Endothelial cell (in vitro differentiated cells): ENCODE results near the gene CFL2. TPM values are rescaled to one million over a fixed set of nuclear protein-coding genes. Genes with fewer than 3 reads are reported as not detected.
"Not testable (repeated sequence)": the region's sequence is repeated elsewhere in the genome, so short reads cannot be mapped to it uniquely, and the experiment has no call there.

Experiments
- DNase-seq: peaks from one replicate; pipeline ENCODE4 v3.0.0; 2021; ENCODE audit warnings: low spot score
- H3K27ac Mint-ChIP-seq: one replicate; pipeline ENCODE4 v1.8.0; 2021; ENCODE audit warnings: mixed read lengths, inconsistent platforms; ENCODE audit not compliant: unreplicated experiment
- H3K27me3 Mint-ChIP-seq: one replicate; pipeline ENCODE4 v1.8.0; 2021; ENCODE audit warnings: mild to moderate bottlenecking, moderate library complexity, mixed read lengths, inconsistent platforms; ENCODE audit not compliant: unreplicated experiment
- H3K36me3 Mint-ChIP-seq: one replicate; pipeline ENCODE4 v1.8.0; 2021; ENCODE audit warnings: mild to moderate bottlenecking, low read depth, mixed read lengths, inconsistent platforms; ENCODE audit not compliant: unreplicated experiment
- H3K4me1 Mint-ChIP-seq: one replicate; pipeline ENCODE4 v1.8.0; 2021; ENCODE audit warnings: mild to moderate bottlenecking, mixed read lengths, inconsistent platforms; ENCODE audit not compliant: unreplicated experiment
- H3K4me3 Mint-ChIP-seq: one replicate; pipeline ENCODE4 v1.8.0; 2021; ENCODE audit warnings: mild to moderate bottlenecking, mixed read lengths, inconsistent platforms; ENCODE audit not compliant: unreplicated experiment
- H3K9me3 Mint-ChIP-seq: one replicate; pipeline ENCODE4 v1.8.0; 2021; ENCODE audit warnings: mixed read lengths, inconsistent platforms; ENCODE audit not compliant: unreplicated experiment
- total RNA-seq: library from RNA; stranded (reverse); fragmentation: NEBNext Ultra II Directional; extraction: Animal tissue kit (Norgen Biotek cat#: 25700); gene quantifications from one replicate; pipeline ENCODE4 v1.2.1, GENCODE V29; 2021; ENCODE audit not compliant: unreplicated experiment
- TF ChIP-seq, protein P1 (sequence below): fragments of 200-600 bp; sonication (generic); IDR thresholded peaks from one replicate; pipeline ENCODE4 v1.5.0; 2021; ENCODE audit warnings: antibody characterized with exemption; ENCODE audit not compliant: unreplicated experiment

The CFL2 gene
- total RNA-seq, 1 donor from 2014 or later: 27.8 TPM

DNA sequence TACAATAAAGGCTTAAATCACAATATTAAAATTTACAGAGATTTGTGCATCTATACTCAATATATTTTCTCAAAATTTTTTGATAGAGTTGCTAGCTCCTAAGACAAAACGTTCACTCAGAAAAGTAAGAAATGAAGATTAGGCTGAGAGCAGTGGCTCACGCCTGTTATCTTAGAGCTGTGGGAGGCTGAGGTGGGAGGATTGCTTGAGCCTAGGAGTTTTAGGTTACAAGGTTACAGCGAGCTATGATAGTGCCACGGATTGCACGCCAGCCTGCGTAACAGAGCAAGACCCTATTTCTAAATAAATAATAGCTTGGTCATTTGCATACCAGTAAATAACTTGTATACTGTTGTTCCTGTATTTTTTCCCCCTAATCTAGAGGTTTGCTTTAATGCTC is 35.0 kb upstream of the CFL2 start:
- peaks cover 1% of the 10 kb centered on the region for H3K27me3 Mint-ChIP-seq
- DNase-seq: no peak
- H3K27ac Mint-ChIP-seq: no peak overlapping the region
- no peaks in the 10 kb centered on the region for H3K36me3 Mint-ChIP-seq
- TF ChIP-seq, protein P1, sequence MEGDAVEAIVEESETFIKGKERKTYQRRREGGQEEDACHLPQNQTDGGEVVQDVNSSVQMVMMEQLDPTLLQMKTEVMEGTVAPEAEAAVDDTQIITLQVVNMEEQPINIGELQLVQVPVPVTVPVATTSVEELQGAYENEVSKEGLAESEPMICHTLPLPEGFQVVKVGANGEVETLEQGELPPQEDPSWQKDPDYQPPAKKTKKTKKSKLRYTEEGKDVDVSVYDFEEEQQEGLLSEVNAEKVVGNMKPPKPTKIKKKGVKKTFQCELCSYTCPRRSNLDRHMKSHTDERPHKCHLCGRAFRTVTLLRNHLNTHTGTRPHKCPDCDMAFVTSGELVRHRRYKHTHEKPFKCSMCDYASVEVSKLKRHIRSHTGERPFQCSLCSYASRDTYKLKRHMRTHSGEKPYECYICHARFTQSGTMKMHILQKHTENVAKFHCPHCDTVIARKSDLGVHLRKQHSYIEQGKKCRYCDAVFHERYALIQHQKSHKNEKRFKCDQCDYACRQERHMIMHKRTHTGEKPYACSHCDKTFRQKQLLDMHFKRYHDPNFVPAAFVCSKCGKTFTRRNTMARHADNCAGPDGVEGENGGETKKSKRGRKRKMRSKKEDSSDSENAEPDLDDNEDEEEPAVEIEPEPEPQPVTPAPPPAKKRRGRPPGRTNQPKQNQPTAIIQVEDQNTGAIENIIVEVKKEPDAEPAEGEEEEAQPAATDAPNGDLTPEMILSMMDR: no peak
- no peaks in the 10 kb centered on the region for H3K9me3 Mint-ChIP-seq
- H3K4me3 Mint-ChIP-seq: no peak overlapping the region
- no peaks in the 10 kb centered on the region for H3K4me1 Mint-ChIP-seq

DNA sequence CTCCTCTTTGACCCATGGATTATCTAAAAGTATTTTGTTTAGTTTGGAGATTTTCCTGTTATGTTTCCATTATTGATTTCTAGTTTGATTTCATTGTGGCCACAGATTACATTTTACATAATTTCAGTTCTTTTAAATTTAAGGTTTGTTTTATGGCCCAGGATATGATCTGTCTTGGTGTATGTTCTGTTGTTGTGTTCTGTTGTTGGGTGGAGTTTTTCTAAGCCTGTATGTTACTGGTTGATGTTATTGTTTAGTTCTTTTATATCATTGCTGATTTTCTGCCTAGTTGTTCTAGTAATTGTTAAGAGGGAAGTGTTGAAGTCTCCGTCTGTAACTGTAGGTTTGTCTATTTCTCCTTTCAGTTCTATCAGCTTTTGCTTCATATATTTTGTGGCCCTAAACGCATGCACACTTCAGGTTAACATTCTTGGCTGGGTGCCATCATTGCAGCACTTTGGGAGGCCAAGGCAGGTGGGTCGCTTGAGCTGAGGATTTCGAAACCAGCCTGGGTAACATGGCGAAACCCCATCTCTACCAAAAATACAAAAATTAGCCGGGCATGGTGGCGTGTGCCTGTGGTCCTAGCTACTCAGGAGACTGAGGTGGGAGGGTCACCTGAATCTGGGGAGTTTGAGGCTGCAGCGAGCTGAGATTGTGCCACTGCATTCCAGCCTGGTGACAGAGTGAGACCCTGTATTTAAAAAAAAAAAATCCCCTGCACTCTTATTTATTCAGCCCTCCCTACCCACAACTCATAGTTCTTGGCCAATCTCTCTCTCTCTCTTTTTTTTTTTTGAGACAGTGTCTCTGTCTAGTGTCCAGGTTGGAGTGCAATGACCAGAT is 28.1 kb upstream of the CFL2 start:
- peaks cover 1% of the 10 kb centered on the region for H3K27me3 Mint-ChIP-seq
- H3K36me3 Mint-ChIP-seq: no peaks in the 10 kb centered on the region
- peaks cover 5% of the 10 kb centered on the region for H3K4me1 Mint-ChIP-seq
- H3K9me3 Mint-ChIP-seq: no peaks in the 10 kb centered on the region
- no peak for DNase-seq
- TF ChIP-seq, protein P1: no peak
- no peak overlapping the region for H3K27ac Mint-ChIP-seq
- H3K4me3 Mint-ChIP-seq: no peak overlapping the region

DNA sequence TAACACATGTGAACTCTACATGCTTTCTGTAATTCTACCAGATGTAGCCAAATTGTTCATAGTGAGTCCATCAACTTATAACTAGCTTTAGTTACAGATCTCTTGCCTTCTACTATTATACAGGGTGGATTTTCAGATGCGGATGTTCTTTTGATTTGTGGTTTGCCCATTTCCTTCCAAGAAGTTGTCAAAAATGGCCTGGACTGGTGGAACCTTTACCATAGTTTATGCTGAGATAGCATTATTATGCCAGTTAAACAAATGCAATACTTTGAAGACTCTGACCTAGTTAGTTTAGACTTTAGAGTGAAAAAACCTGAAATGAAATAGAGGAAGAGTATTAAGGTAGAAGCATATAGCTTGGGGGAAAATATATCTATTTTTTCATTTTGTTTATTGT is 27.4 kb upstream of the CFL2 start:
- DNase-seq: no peak
- H3K4me1 Mint-ChIP-seq: peaks cover 5% of the 10 kb centered on the region
- H3K4me3 Mint-ChIP-seq: no peak overlapping the region
- TF ChIP-seq, protein P1: no peak
- H3K36me3 Mint-ChIP-seq: no peaks in the 10 kb centered on the region
- no peak overlapping the region for H3K27ac Mint-ChIP-seq
- H3K27me3 Mint-ChIP-seq: peaks cover 1% of the 10 kb centered on the region
- H3K9me3 Mint-ChIP-seq: no peaks in the 10 kb centered on the region

DNA sequence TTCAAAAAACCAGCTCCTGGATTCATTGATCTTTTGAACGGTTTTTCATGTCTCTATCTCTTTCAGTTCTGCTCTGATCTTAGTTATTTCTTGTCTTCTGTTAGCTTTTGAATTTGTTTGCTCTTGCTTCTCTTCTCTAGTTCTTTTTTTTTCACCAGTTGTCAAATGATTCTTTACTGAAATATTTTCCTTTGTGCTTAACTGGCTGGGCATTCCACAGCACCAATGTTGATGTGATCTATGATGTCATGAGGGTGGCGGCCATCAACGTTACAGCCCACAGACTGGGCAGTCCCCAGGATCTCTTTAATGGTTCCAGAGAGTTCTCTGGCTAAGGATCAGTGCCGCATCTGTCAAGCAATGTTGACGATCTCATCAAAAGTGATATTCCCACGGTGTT is 25.7 kb upstream of the CFL2 start:
- not testable (repeated sequence) for H3K27me3 Mint-ChIP-seq, H3K9me3 Mint-ChIP-seq, H3K4me3 Mint-ChIP-seq, H3K36me3 Mint-ChIP-seq, H3K27ac Mint-ChIP-seq, H3K4me1 Mint-ChIP-seq, DNase-seq

DNA sequence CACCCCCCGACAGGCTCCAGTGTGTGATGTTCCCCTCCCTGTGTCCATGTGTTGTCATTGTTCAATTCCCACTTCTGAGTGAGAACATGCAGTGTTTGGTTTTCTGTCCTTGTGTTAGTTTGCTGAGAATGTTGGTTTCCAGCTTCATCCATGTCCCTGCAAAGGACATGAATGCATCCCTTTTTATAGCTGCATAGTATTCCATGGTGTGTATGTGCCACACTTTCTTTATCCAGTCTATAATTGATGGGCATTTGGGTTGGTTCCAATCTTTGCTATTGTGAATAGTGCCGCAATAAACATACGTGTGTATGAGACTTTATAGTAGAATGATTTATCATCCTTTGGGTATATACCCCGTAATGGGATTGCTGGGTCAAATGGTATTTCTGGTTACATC is 22.7 kb upstream of the CFL2 start:
- not testable (repeated sequence) for H3K27ac Mint-ChIP-seq, H3K9me3 Mint-ChIP-seq, H3K4me3 Mint-ChIP-seq, H3K27me3 Mint-ChIP-seq, H3K36me3 Mint-ChIP-seq, H3K4me1 Mint-ChIP-seq, DNase-seq

DNA sequence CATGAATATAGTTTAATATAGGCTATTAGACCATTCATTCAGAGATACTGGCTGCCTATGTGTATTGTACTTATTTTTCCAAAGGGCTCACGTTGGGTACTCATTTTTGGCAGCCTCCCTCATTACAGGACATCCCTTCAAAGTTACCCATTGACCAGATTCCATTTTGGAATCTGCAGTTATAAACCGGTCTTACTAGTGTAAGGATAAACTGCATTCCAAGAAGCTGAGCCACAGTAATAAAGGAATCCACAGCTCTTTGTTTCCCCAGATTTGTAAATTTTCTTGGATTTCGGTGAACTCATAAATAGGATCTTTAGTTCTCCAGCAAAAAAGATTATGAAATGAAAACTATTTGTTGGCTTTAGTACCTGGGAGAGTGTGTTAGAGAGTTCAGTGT is 18.9 kb upstream of the CFL2 start:
- H3K27ac Mint-ChIP-seq: no peak overlapping the region
- no peaks in the 10 kb centered on the region for H3K9me3 Mint-ChIP-seq
- TF ChIP-seq, protein P1: no peak
- H3K36me3 Mint-ChIP-seq: no peaks in the 10 kb centered on the region
- H3K4me1 Mint-ChIP-seq: no peaks in the 10 kb centered on the region
- peaks cover 3% of the 10 kb centered on the region for H3K27me3 Mint-ChIP-seq
- no peak for DNase-seq
- H3K4me3 Mint-ChIP-seq: no peak overlapping the region
